Stimulated activated memory B cell treated with anti-CD40 and anti-IgM and Interleukin-4, amounts not matched to agents 10 μg/mL and 1 μg/mL and 100 μg/mL, for 72 hours (primary cell): Measurements from ENCODE around the gene KCNG1.

Source experiments
- ATAC-seq: fragments of 150-1000 bp; cut with Tn5 transposase; 2 replicates; pipeline ENCODE4 v1.10.0; 2021
- H3K27ac Mint-ChIP-seq: one replicate; pipeline ENCODE4 v1.8.0; 2022; ENCODE audit warnings: mild to moderate bottlenecking, mixed read lengths
- H3K27me3 Mint-ChIP-seq: one replicate; pipeline ENCODE4 v1.8.0; 2022; ENCODE audit warnings: mixed read lengths
- H3K36me3 Mint-ChIP-seq: one replicate; pipeline ENCODE4 v1.8.0; 2022; ENCODE audit warnings: mixed read lengths
- H3K4me1 Mint-ChIP-seq: one replicate; pipeline ENCODE4 v1.8.0; 2022; ENCODE audit warnings: mixed read lengths
- H3K4me3 Mint-ChIP-seq: one replicate; pipeline ENCODE4 v1.8.0; 2022; ENCODE audit warnings: mild to moderate bottlenecking, moderate library complexity, mixed read lengths
- H3K9me3 Mint-ChIP-seq: one replicate; pipeline ENCODE4 v1.8.0; 2022; ENCODE audit warnings: mixed read lengths

KCNG1 gene

GRCh38 chr20:51043811-51044210 lies 20.9 kb upstream of the KCNG1 start:
- ATAC-seq = no peak
- H3K4me1 Mint-ChIP-seq = no peaks in the 10 kb centered on the region
- H3K4me3 Mint-ChIP-seq = no peak overlapping the region
- H3K27me3 Mint-ChIP-seq = no peaks in the 10 kb centered on the region
- H3K36me3 Mint-ChIP-seq = no peaks in the 10 kb centered on the region
- peaks cover 3% of the 10 kb centered on the region for H3K9me3 Mint-ChIP-seq
- no peak overlapping the region for H3K27ac Mint-ChIP-seq

- no peak for ATAC-seq
- H3K9me3 Mint-ChIP-seq = peaks cover 3% of the 10 kb centered on the region
- no peak overlapping the region for H3K4me3 Mint-ChIP-seq
- H3K4me1 Mint-ChIP-seq = no peaks in the 10 kb centered on the region
- no peaks in the 10 kb centered on the region for H3K27me3 Mint-ChIP-seq
- no peak overlapping the region for H3K27ac Mint-ChIP-seq
- H3K36me3 Mint-ChIP-seq = no peaks in the 10 kb centered on the region
Measured at GRCh38 chr20:51042657-51043247, 19.8 kb upstream of the KCNG1 start.

- H3K9me3 Mint-ChIP-seq = peaks cover 3% of the 10 kb centered on the region
- H3K36me3 Mint-ChIP-seq = no peaks in the 10 kb centered on the region
- ATAC-seq = no peak
- no peaks in the 10 kb centered on the region for H3K27me3 Mint-ChIP-seq
- H3K27ac Mint-ChIP-seq = no peak overlapping the region
- H3K4me1 Mint-ChIP-seq = no peaks in the 10 kb centered on the region
- no peak overlapping the region for H3K4me3 Mint-ChIP-seq
Measured at GRCh38 chr20:51042064-51042463, 19.2 kb upstream of the KCNG1 start.

- Mint-ChIP-seq H3K36me3 (no peaks in the 10 kb centered on the region), H3K9me3 (no peaks in the 10 kb centered on the region), H3K4me1 (peaks cover 13% of the 10 kb centered on the region), H3K27ac (no peak overlapping the region), H3K4me3 (no peak overlapping the region), H3K27me3 (peaks cover 27% of the 10 kb centered on the region)
- no peak for ATAC-seq
Measured at GRCh38 chr20:51037532-51038115, 14.7 kb upstream of the KCNG1 start.

GRCh38 chr20:51036827-51037531 lies 14.1 kb upstream of the KCNG1 start:
- ATAC-seq = no peak
- H3K27ac Mint-ChIP-seq = no peak overlapping the region
- H3K4me3 Mint-ChIP-seq = no peak overlapping the region
- H3K9me3 Mint-ChIP-seq = no peaks in the 10 kb centered on the region
- H3K36me3 Mint-ChIP-seq = no peaks in the 10 kb centered on the region
- peaks cover 13% of the 10 kb centered on the region for H3K4me1 Mint-ChIP-seq
- peaks cover 33% of the 10 kb centered on the region for H3K27me3 Mint-ChIP-seq

GRCh38 chr20:51036226-51036625 lies 13.3 kb upstream of the KCNG1 start:
- Mint-ChIP-seq H3K9me3 (no peaks in the 10 kb centered on the region), H3K4me3 (no peak overlapping the region), H3K4me1 (peaks cover 13% of the 10 kb centered on the region), H3K27me3 (peaks cover 41% of the 10 kb centered on the region), H3K27ac (no peak overlapping the region), H3K36me3 (no peaks in the 10 kb centered on the region)
- ATAC-seq = no peak

GRCh38 chr20:51034988-51035656 lies 12.2 kb upstream of the KCNG1 start:
- peak; percentile 37 for ATAC-seq
- peak overlapping the region; percentile 57 for H3K27ac Mint-ChIP-seq
- H3K9me3 Mint-ChIP-seq = no peaks in the 10 kb centered on the region
- H3K4me1 Mint-ChIP-seq = peaks cover 13% of the 10 kb centered on the region
- H3K4me3 Mint-ChIP-seq = no peak overlapping the region
- no peaks in the 10 kb centered on the region for H3K36me3 Mint-ChIP-seq
- peaks cover 50% of the 10 kb centered on the region for H3K27me3 Mint-ChIP-seq

- Mint-ChIP-seq H3K4me1 (peaks cover 13% of the 10 kb centered on the region), H3K9me3 (no peaks in the 10 kb centered on the region), H3K27me3 (peaks cover 51% of the 10 kb centered on the region), H3K27ac (no peak overlapping the region), H3K36me3 (no peaks in the 10 kb centered on the region), H3K4me3 (no peak overlapping the region)
- ATAC-seq = no peak
Measured at GRCh38 chr20:51034476-51034875, 11.6 kb upstream of the KCNG1 start.

GRCh38 chr20:51029963-51030920 lies 7.3 kb upstream of the KCNG1 start:
- H3K4me3 Mint-ChIP-seq = no peak overlapping the region
- H3K36me3 Mint-ChIP-seq = no peaks in the 10 kb centered on the region
- peaks cover 70% of the 10 kb centered on the region for H3K27me3 Mint-ChIP-seq
- peaks cover 10% of the 10 kb centered on the region for H3K4me1 Mint-ChIP-seq
- H3K9me3 Mint-ChIP-seq = no peaks in the 10 kb centered on the region
- no peak for ATAC-seq
- H3K27ac Mint-ChIP-seq = no peak overlapping the region

GRCh38 chr20:51029556-51029955 lies 6.6 kb upstream of the KCNG1 start:
- Mint-ChIP-seq H3K36me3 (no peaks in the 10 kb centered on the region), H3K27me3 (peaks cover 71% of the 10 kb centered on the region), H3K4me1 (peaks cover 3% of the 10 kb centered on the region), H3K9me3 (no peaks in the 10 kb centered on the region), H3K4me3 (no peak overlapping the region), H3K27ac (no peak overlapping the region)
- ATAC-seq = no peak

- H3K4me3 Mint-ChIP-seq = no peak overlapping the region
- H3K9me3 Mint-ChIP-seq = no peaks in the 10 kb centered on the region
Measured at GRCh38 chr20:51028616-51029212, 5.8 kb upstream of the KCNG1 start.

GRCh38 chr20:51027035-51027795 lies 4.3 kb upstream of the KCNG1 start:
- Mint-ChIP-seq H3K9me3 (no peaks in the 10 kb centered on the region), H3K27me3 (peaks cover 81% of the 10 kb centered on the region), H3K27ac (no peak overlapping the region), H3K36me3 (no peaks in the 10 kb centered on the region), H3K4me3 (no peak overlapping the region), H3K4me1 (peaks cover 8% of the 10 kb centered on the region)
- no peak for ATAC-seq

More at GRCh38 chr20:51028616-51029212, 5.8 kb upstream of the KCNG1 start:
- ATAC-seq = no peak
- Mint-ChIP-seq H3K27me3 (peaks cover 80% of the 10 kb centered on the region), H3K36me3 (no peaks in the 10 kb centered on the region), H3K27ac (no peak overlapping the region), H3K4me1 (peaks cover 2% of the 10 kb centered on the region)

GRCh38 chr20:51026269-51026668 lies 3.4 kb upstream of the KCNG1 start:
- H3K27ac Mint-ChIP-seq = no peak overlapping the region
- peaks cover 81% of the 10 kb centered on the region for H3K27me3 Mint-ChIP-seq
- no peaks in the 10 kb centered on the region for H3K9me3 Mint-ChIP-seq
- no peak overlapping the region for H3K4me3 Mint-ChIP-seq
- no peaks in the 10 kb centered on the region for H3K36me3 Mint-ChIP-seq
- H3K4me1 Mint-ChIP-seq = peaks cover 8% of the 10 kb centered on the region
- ATAC-seq = no peak

- H3K4me1 Mint-ChIP-seq = peaks cover 8% of the 10 kb centered on the region
- no peaks in the 10 kb centered on the region for H3K36me3 Mint-ChIP-seq
- peaks cover 83% of the 10 kb centered on the region for H3K27me3 Mint-ChIP-seq
- no peaks in the 10 kb centered on the region for H3K9me3 Mint-ChIP-seq
- ATAC-seq = no peak
- no peak overlapping the region for H3K4me3 Mint-ChIP-seq
- no peak overlapping the region for H3K27ac Mint-ChIP-seq
Measured at GRCh38 chr20:51024761-51025160, 1.9 kb upstream of the KCNG1 start.
